Type B pancreatic cell (in vitro differentiated cells): ENCODE results near the gene RAPGEF1. TPM values are rescaled to one million over a fixed set of nuclear protein-coding genes. Genes with fewer than 3 reads are reported as not detected.

Experiments
- DNase-seq: peaks from one replicate; pipeline ENCODE4 v3.0.0; 2021; ENCODE audit warnings: mixed read lengths; ENCODE audit not compliant: unreplicated experiment; ENCODE audit errors: extremely low spot score
- H3K27ac Mint-ChIP-seq: 2 replicates; pipeline ENCODE4 v1.8.0; 2021; ENCODE audit warnings: mild to moderate bottlenecking, mixed read lengths
- H3K27me3 Mint-ChIP-seq: 2 replicates; pipeline ENCODE4 v1.8.0; 2021; ENCODE audit warnings: mixed read lengths
- H3K36me3 Mint-ChIP-seq: 2 replicates; pipeline ENCODE4 v1.8.0; 2021; ENCODE audit warnings: mixed read lengths
- H3K4me1 Mint-ChIP-seq: one replicate; pipeline ENCODE4 v1.8.0; 2021; ENCODE audit warnings: mixed read lengths; ENCODE audit not compliant: unreplicated experiment
- H3K4me3 Mint-ChIP-seq: 2 replicates; pipeline ENCODE4 v1.8.0; 2021; ENCODE audit warnings: mild to moderate bottlenecking, mixed read lengths
- H3K9me3 Mint-ChIP-seq: 2 replicates; pipeline ENCODE4 v1.8.0; 2021; ENCODE audit warnings: mixed read lengths
- CTCF ChIP-seq: fragments of 200-600 bp; sonication (generic); conservative IDR thresholded peaks from 2 replicates; pipeline ENCODE4 v1.5.0; 2021; ENCODE audit warnings: antibody characterized with exemption, mild to moderate bottlenecking
- total RNA-seq: library from RNA; stranded (reverse); gene quantifications from 2 replicates; pipeline ENCODE4 v1.2.1, GENCODE V29; 2021; ENCODE audit warnings: low replicate concordance

The RAPGEF1 gene
- total RNA-seq, 1 donor from 2014 or later = 45.9 TPM

DNA sequence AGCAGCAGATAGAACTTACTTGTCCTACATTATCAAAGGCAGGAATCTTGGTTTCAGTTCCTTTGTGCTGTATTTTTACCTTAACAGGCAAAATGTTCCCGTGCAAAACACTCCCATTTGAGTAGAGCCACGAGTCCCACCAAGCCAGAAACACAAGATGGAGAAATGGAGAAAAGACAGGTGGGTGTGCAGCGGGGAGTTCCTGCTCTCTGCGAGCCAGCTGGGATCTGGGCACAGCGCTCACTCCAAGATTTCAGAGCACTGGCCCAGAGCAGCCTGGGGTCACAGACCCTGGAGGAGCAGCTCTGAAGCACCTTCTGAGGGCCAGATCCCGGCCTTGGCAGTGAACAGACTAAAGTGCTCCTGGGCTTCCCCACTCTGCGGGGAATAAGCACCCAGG is 211.7 kb downstream of the RAPGEF1 start:
- no peak for DNase-seq
- Mint-ChIP-seq H3K4me1 (peaks cover 7% of the 10 kb centered on the region), H3K27ac (no peak overlapping the region), H3K27me3 (no peaks in the 10 kb centered on the region), H3K4me3 (peak overlapping the region; percentile 72), H3K36me3 (peaks cover 8% of the 10 kb centered on the region), H3K9me3 (no peaks in the 10 kb centered on the region)
- TF ChIP-seq CTCF = no peak

Other genes starting within 250 kb of the RAPGEF1 start
- 48.7 and 55.4 TPM in 2 replicates for gene POMT1, start 237.2 kb downstream of the RAPGEF1 start, total RNA-seq
- 25.9 and 36.8 TPM in 2 replicates for gene UCK1, start 208.8 kb downstream of the RAPGEF1 start, total RNA-seq
- 3.0 and 5.6 TPM in 2 replicates for gene PRRT1B, start 194.6 kb downstream of the RAPGEF1 start, total RNA-seq